Transverse colon (tissue), 3 donors: ENCODE results near the gene IGF1.

Source experiments
- CTCF ChIP-seq, 5 experiments: fragments of 200-600 bp in 3 of 5; fragments of 450-650 bp in 2 of 5; sonication (generic) in 3 of 5; IDR thresholded peaks; 1 replicate in 2 of 5; 2 replicates in 3 of 5; pipeline ENCODE4 v1.5.1; 2016 to 2017; ENCODE audit warnings: antibody characterized with exemption in 5 of 5, inconsistent platforms in 3 of 5, mild to moderate bottlenecking in 2 of 5, moderate library complexity in 1 of 5
- POLR2A ChIP-seq: fragments of 450-650 bp; IDR thresholded peaks from one replicate; pipeline ENCODE4 v1.6.1; 2016; ENCODE audit warnings: antibody characterized with exemption, mild to moderate bottlenecking, moderate library complexity

- TF ChIP-seq CTCF (IDR thresholded peaks at IDR 0.05), result no peak
- no peak for TF ChIP-seq POLR2A
These were observed 79.3 kb downstream of the IGF1 start for GRCh38 chr12:102401087-102401486.
